IMR-90 (cell line): ENCODE measurements around the gene AMZ1. TPM values are rescaled to one million over a fixed set of nuclear protein-coding genes. Genes with fewer than 3 reads are reported as not detected.

ENCODE experiments used
- ATAC-seq: fragments of 200-7000 bp; cut with Tn5 transposase; 2 replicates; pipeline ENCODE4 v1.9.1; 2020; ENCODE audit warnings: low read depth, mild to moderate bottlenecking, moderate library complexity
- BruUV-seq: library from RNA; stranded (reverse); fragments of 400-500 nt; replicated peaks from 2 replicates; lab custom pipeline; 2021; lab: Mats Ljungman, UMichigan
- CTCF ChIA-PET: fragments of 300-600 bp; formaldehyde crosslinking; extraction: SDS; loops from one replicate; lab custom pipeline; 2021; ENCODE audit warnings: antibody characterized with exemption; lab: Yijun Ruan, JAX
- POLR2A ChIA-PET: fragments of 300-600 bp; sonication (Branson Sonifier 250); formaldehyde crosslinking; loops from one replicate; lab custom pipeline; 2022; ENCODE audit warnings: antibody characterized with exemption; ENCODE audit not compliant: unreplicated experiment; lab: Charles Lee
- DNase-seq: peaks from one replicate; pipeline ENCODE4 v3.0.0; 2013
- H2AFZ ChIP-seq: replicated peaks from 2 replicates; pipeline ENCODE3; 2013; ENCODE audit warnings: low read length, mild to moderate bottlenecking; ENCODE audit not compliant: poor library complexity
- H2AK5ac ChIP-seq: 2 replicates; pipeline ENCODE4 v1.6.1; 2013; ENCODE audit warnings: low read depth, low read length, inconsistent platforms
- H2AK9ac ChIP-seq: replicated peaks from 2 replicates; pipeline ENCODE3; 2013; ENCODE audit warnings: mild to moderate bottlenecking, low read depth, low read length, moderate library complexity; ENCODE audit not compliant: poor library complexity
- H2BK120ac ChIP-seq: 2 replicates; pipeline ENCODE4 v1.6.1; 2013; ENCODE audit warnings: low read depth, low read length, inconsistent platforms
- H2BK15ac ChIP-seq: 3 replicates; pipeline ENCODE4 v1.6.1; 2013; ENCODE audit warnings: low read depth, low read length, inconsistent platforms
- H2BK20ac ChIP-seq: 2 replicates; pipeline ENCODE4 v1.6.1; 2013; ENCODE audit warnings: low read depth, mild to moderate bottlenecking, inconsistent platforms, low read length, moderate library complexity
- H2BK5ac ChIP-seq: 2 replicates; pipeline ENCODE4 v1.6.1; 2013; ENCODE audit warnings: mild to moderate bottlenecking, low read depth, low read length, inconsistent platforms; ENCODE audit not compliant: poor library complexity, severe bottlenecking
- H3K14ac ChIP-seq: replicated peaks from 2 replicates; pipeline ENCODE4 v1.6.1; 2013; ENCODE audit warnings: low read depth, low read length, inconsistent platforms
- H3K18ac ChIP-seq: 2 replicates; pipeline ENCODE4 v1.6.1; 2013; ENCODE audit warnings: low read depth, low read length, control low read depth
- H3K23ac ChIP-seq: 2 replicates; pipeline ENCODE4 v1.6.1; 2013; ENCODE audit warnings: low read depth, low read length, inconsistent platforms
- H3K27ac ChIP-seq: 2 replicates; pipeline ENCODE4 v1.5.1; 2013; ENCODE audit warnings: mild to moderate bottlenecking, control low read depth, low read length; ENCODE audit not compliant: insufficient read depth
- H3K27me3 ChIP-seq: 2 replicates; pipeline ENCODE4 v1.6.1; 2013; ENCODE audit warnings: low read length; ENCODE audit not compliant: control insufficient read depth, insufficient read depth
- H3K36me3 ChIP-seq: 2 replicates; pipeline ENCODE4 v1.6.1; 2013; ENCODE audit warnings: low read length, mixed read lengths; ENCODE audit not compliant: control insufficient read depth, insufficient read depth
- H3K4ac ChIP-seq: 2 replicates; pipeline ENCODE4 v1.6.1; 2013; ENCODE audit warnings: low read depth, low read length, inconsistent platforms
- H3K4me1 ChIP-seq: 2 replicates; pipeline ENCODE4 v1.6.1; 2013; ENCODE audit warnings: low read length, mixed read lengths; ENCODE audit not compliant: control insufficient read depth, insufficient read depth
- H3K4me2 ChIP-seq: 2 replicates; pipeline ENCODE4 v1.6.1; 2013; ENCODE audit warnings: low read depth, mild to moderate bottlenecking, control low read depth, low read length, moderate library complexity
- H3K4me3 ChIP-seq: 2 replicates; pipeline ENCODE4 v1.5.1; 2013; ENCODE audit warnings: low read depth, mild to moderate bottlenecking, control low read depth, low read length, moderate library complexity; ENCODE audit not compliant: insufficient read depth
- H3K56ac ChIP-seq: 2 replicates; pipeline ENCODE4 v1.6.1; 2013; ENCODE audit warnings: low read length, inconsistent platforms; ENCODE audit not compliant: insufficient read depth; ENCODE audit errors: extremely low read depth
- H3K79me1 ChIP-seq, 2 experiments: 2 replicates each; pipeline ENCODE4 v1.6.1; 2013; ENCODE audit warnings: low read length in 2 of 2, inconsistent platforms in 1 of 2, low read depth in 1 of 2
- H3K9ac ChIP-seq: 2 replicates; pipeline ENCODE4 v1.6.1; 2013; ENCODE audit warnings: low read depth, low read length, control low read depth
- H3K9me1 ChIP-seq: 2 replicates; pipeline ENCODE4 v1.6.1; 2013; ENCODE audit warnings: low read length, inconsistent platforms; ENCODE audit not compliant: insufficient read depth
- H3K9me3 ChIP-seq: 2 replicates; pipeline ENCODE4 v1.6.1; 2013; ENCODE audit warnings: low read length; ENCODE audit not compliant: control insufficient read depth, insufficient read depth
- H4K20me1 ChIP-seq: 2 replicates; pipeline ENCODE4 v1.6.1; 2013; ENCODE audit warnings: low read length, inconsistent platforms; ENCODE audit not compliant: insufficient read depth
- H4K5ac ChIP-seq: 2 replicates; pipeline ENCODE4 v1.6.1; 2013; ENCODE audit warnings: mild to moderate bottlenecking, low read depth, low read length, control low read depth
- H4K8ac ChIP-seq, 2 experiments: 2 replicates each; pipeline ENCODE4 v1.6.1; 2013; ENCODE audit warnings: low read depth in 2 of 2, low read length in 2 of 2, control low read depth in 1 of 2, inconsistent platforms in 1 of 2
- H4K91ac ChIP-seq: 2 replicates; pipeline ENCODE4 v1.6.1; 2013; ENCODE audit warnings: low read depth, low read length, inconsistent platforms; ENCODE audit not compliant: insufficient read depth
- RAD21 ChIP-seq: IDR thresholded peaks from 2 replicates; pipeline ENCODE4 v1.6.1; 2012; ENCODE audit warnings: low read length, improper control_type of control experiment
- RCOR1 ChIP-seq: IDR thresholded peaks from 2 replicates; pipeline ENCODE4 v1.6.1; 2012; ENCODE audit warnings: mild to moderate bottlenecking, low read length, improper control_type of control experiment; ENCODE audit not compliant: insufficient replicate concordance
- WGBS, 2 experiments: methylation state at CpG; one replicate each; pipeline versions ENCODE4 v1.1.5 to v1.1.7; 2013; ENCODE audit warnings: missing lambda C conversion rate in 2 of 2; ENCODE audit not compliant: insufficient read length in 1 of 2; ENCODE audit errors: extremely low coverage in 2 of 2; 5-methylcytosine and 5-hydroxymethylcytosine counted together
- dilution Hi-C: fragments of 300-500 bp; cut with HindIII; formaldehyde crosslinking; loops from one replicate; pipeline ENCODE4 v1.14.3; 2018; ENCODE audit warnings: low sequenced_read_pairs; ENCODE audit not compliant: unreplicated experiment
- in situ Hi-C: fragments of 300-500 bp; cut with MboI; formaldehyde crosslinking; loops from 3 replicates; pipeline ENCODE4 v1.14.3; 2019; ENCODE audit warnings: low sequenced_read_pairs, inconsistent platforms, mixed read lengths
- intact Hi-C: fragments of 100-400 bp; cut with micrococcal nuclease; formaldehyde crosslinking; loops from 2 replicates; pipeline ENCODE4 v1.10.0; 2022
- polyA plus RNA-seq, 3 experiments: library from polyadenylated mRNA; depleted of rRNA; stranded (reverse); fragments of >200 nt; gene quantifications; 2 replicates each; pipeline ENCODE4 v1.2.3, GENCODE V29; 2012; ENCODE audit warnings: low replicate concordance in 1 of 3
- total RNA-seq: library from RNA; depleted of rRNA; stranded (reverse); fragments of >200 nt; gene quantifications from 2 replicates; pipeline ENCODE4 v1.2.3, GENCODE V29; 2012
- TF ChIP-seq, protein P1 (sequence below): conservative IDR thresholded peaks from 2 replicates; pipeline ENCODE4 v1.5.1; 2012; ENCODE audit warnings: mild to moderate bottlenecking, low read depth, low read length, improper control_type of control experiment

AMZ1 gene
- total and polyA plus RNA-seq, 2 of the 4 experiments (the other 2 are of a cell fraction): 0.54 to 1.6 TPM

DNA sequence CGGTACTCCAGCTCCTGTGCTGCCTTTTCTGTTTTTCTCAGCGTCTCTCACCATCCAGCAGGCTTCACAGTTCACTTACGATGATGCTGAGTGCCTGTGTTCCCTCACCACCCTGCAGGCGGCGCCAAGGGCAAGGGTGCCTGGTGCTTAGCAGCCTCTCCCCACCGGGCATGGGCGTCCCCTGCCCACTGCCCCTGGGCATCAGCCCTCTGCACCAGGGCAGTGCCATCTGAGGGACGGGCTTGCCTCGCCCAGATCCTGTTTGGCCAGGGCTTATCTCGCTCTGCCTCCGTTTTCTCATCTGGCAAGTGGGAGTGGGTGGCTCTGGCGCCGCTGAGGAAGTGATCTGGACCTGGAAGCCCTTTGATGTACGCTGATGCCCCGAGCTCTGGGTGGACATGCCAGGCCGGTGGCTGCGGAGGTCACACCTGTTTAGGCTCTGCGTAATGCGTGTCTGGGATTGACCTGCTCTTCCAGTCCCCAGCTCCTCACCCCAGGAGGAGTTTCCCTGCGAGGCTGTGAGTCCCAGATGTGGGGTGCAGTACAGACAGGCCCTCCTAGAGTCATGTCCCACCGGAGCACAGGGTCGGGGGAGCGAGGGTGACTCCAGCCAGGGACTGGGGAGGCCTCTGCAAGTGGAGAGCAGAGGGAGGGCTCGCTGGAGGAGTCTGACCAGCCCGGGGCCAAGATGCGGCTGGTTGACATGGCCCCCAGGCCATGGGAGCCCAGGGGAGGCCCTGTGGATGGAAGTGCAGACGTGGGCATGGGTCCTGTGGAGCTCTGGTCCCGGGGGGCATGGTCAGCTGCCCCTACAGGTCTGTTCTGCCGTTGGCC, 44.4 kb upstream of the AMZ1 start:
- H3K9me3 ChIP-seq: no peaks in the 10 kb centered on the region
- in situ Hi-C loops: no loop called here
- TF ChIP-seq RCOR1 (no peak), RAD21 (0 out of 2 replicates have a peak, but pooled peaks have one; percentile 9)
- TF ChIP-seq, protein P1, sequence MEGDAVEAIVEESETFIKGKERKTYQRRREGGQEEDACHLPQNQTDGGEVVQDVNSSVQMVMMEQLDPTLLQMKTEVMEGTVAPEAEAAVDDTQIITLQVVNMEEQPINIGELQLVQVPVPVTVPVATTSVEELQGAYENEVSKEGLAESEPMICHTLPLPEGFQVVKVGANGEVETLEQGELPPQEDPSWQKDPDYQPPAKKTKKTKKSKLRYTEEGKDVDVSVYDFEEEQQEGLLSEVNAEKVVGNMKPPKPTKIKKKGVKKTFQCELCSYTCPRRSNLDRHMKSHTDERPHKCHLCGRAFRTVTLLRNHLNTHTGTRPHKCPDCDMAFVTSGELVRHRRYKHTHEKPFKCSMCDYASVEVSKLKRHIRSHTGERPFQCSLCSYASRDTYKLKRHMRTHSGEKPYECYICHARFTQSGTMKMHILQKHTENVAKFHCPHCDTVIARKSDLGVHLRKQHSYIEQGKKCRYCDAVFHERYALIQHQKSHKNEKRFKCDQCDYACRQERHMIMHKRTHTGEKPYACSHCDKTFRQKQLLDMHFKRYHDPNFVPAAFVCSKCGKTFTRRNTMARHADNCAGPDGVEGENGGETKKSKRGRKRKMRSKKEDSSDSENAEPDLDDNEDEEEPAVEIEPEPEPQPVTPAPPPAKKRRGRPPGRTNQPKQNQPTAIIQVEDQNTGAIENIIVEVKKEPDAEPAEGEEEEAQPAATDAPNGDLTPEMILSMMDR: 0 out of 2 replicates have a peak, but pooled peaks have one; percentile 6
- WGBS, 2 experiments: 94% methylated on average over 8 of the region's 29 CpGs; no CpG with 5 or more reads in 1 of the 2 experiments
- H3K23ac ChIP-seq: no peak overlapping the region
- intact Hi-C loops: loop anchor here (10.0 kb wide), 1 partner anchor 169 kb away; the partner anchor contains the start of gene GRIFIN
- peaks cover 17% of the 10 kb centered on the region for H3K36me3 ChIP-seq
- peak overlapping the region; percentile 67; the same call in 1 of the 2 replicates for H2AK5ac ChIP-seq
- no peak overlapping the region for H4K91ac ChIP-seq
- no peak overlapping the region for H3K56ac ChIP-seq
- H2BK5ac ChIP-seq: peak overlapping the region; percentile 8
- BruUV-seq: no TSS peak
- H3K4me1 ChIP-seq: peaks cover 44% of the 10 kb centered on the region
- H4K5ac ChIP-seq: no peak overlapping the region
- dilution Hi-C loops: no loop called here
- H3K14ac ChIP-seq: no peak overlapping the region
- H2AK9ac ChIP-seq: peak overlapping the region; percentile 4
- no peak overlapping the region for H3K18ac ChIP-seq
- peaks cover 29% of the 10 kb centered on the region; the same call in 1 of the 2 replicates for H3K9me1 ChIP-seq
- peaks cover 16 to 87% of the 10 kb centered on the region in 2 experiments; a peak in 3 of 4 replicates for H3K79me1 ChIP-seq
- H3K27me3 ChIP-seq: no peaks in the 10 kb centered on the region
- H2BK120ac ChIP-seq: no peak overlapping the region
- ChIA-PET POLR2A (no interaction called here), CTCF (no interaction called here)
- DNase-seq (no peak), ATAC-seq (no peak)
- peaks cover 81% of the 10 kb centered on the region for H4K20me1 ChIP-seq
- H3K4me2 ChIP-seq: no peak overlapping the region
- H2BK20ac ChIP-seq: no peak overlapping the region
- H3K27ac ChIP-seq: no peak overlapping the region
- no peak overlapping the region for H2BK15ac ChIP-seq
- no peak overlapping the region for H3K4ac ChIP-seq
- H2AFZ ChIP-seq: no peak overlapping the region
- no peak overlapping the region for H3K9ac ChIP-seq
- H3K4me3 ChIP-seq: no peak overlapping the region
- H4K8ac ChIP-seq: no peak overlapping the region
